Stimulated activated naive CD8-positive, alpha-beta T cell treated with anti-CD3 and anti-CD28 coated beads, Interleukin-15, Interleukin-2, amounts not matched to agents 100 U/mL and 50 U/mL, for 24 hours (primary cell): ENCODE data around the gene PSTPIP2.
"Not testable (repeated sequence)": the region's sequence is repeated elsewhere in the genome, so short reads cannot be mapped to it uniquely, and the experiment has no call there.

Source experiments
- ATAC-seq: fragments of 150-1000 bp; cut with Tn5 transposase; one replicate; pipeline ENCODE4 v1.10.0; 2021
- DNase-seq: peaks from one replicate; pipeline ENCODE4 v3.0.0; 2021

The PSTPIP2 gene

GRCh38 chr18:46071653-46072375, at the start of gene PSTPIP2:
Gene PSTPIP2, minus strand, starts transcription at chr18:46072260. Its CDS starts 72 bp downstream, at chr18:46072188.
- ATAC-seq (peak; percentile 76), DNase-seq (peak; percentile 74)

- no peak for DNase-seq
- ATAC-seq = no peak
These were observed 41.7 kb upstream of the PSTPIP2 start for GRCh38 chr18:46113751-46114150.

GRCh38 chr18:46110406-46110805, 38.3 kb upstream of the PSTPIP2 start:
- ATAC-seq (no peak), DNase-seq (no peak)

GRCh38 chr18:46109386-46109785, 37.3 kb upstream of the PSTPIP2 start:
- no peak for DNase-seq
- no peak for ATAC-seq

GRCh38 chr18:46104128-46104911, 32.3 kb upstream of the PSTPIP2 start, which contains the start of gene HAUS1:
Gene HAUS1, plus strand, starts transcription at chr18:46104385. Its CDS starts 27 bp downstream, at chr18:46104412.
- ATAC-seq = peak; percentile 93
- DNase-seq = peak; percentile 90

- no peak for ATAC-seq
These were observed 27.4 kb upstream of the PSTPIP2 start for GRCh38 chr18:46099463-46099862.

GRCh38 chr18:46098616-46098933, 26.5 kb upstream of the PSTPIP2 start:
- peak; percentile 10 for ATAC-seq
- no peak for DNase-seq

More at GRCh38 chr18:46099463-46099862, 27.4 kb upstream of the PSTPIP2 start:
- DNase-seq = no peak

- DNase-seq (peak; percentile 86), ATAC-seq (peak; percentile 90)
These were observed 25.9 kb upstream of the PSTPIP2 start, which contains the start of gene ATP5F1A for GRCh38 chr18:46097801-46098615. Gene ATP5F1A, minus strand, starts transcription at chr18:46098296. Its CDS starts 65 bp downstream, at chr18:46098231.

- no peak for ATAC-seq
- DNase-seq = no peak
These were observed 25.4 kb upstream of the PSTPIP2 start for GRCh38 chr18:46097431-46097800.

GRCh38 chr18:46096651-46097300, 24.7 kb upstream of the PSTPIP2 start:
- ATAC-seq (no peak), DNase-seq (no peak)

- no peak for DNase-seq
- no peak for ATAC-seq
These were observed 23.5 kb upstream of the PSTPIP2 start for GRCh38 chr18:46095532-46095931.

GRCh38 chr18:46088501-46088900, 16.4 kb upstream of the PSTPIP2 start:
- not testable (repeated sequence) for DNase-seq

GRCh38 chr18:46084431-46084830, 12.4 kb upstream of the PSTPIP2 start:
- no peak for ATAC-seq
- no peak for DNase-seq

More at GRCh38 chr18:46088501-46088900, 16.4 kb upstream of the PSTPIP2 start:
- not testable (repeated sequence) for ATAC-seq

GRCh38 chr18:46080156-46080555, 8.1 kb upstream of the PSTPIP2 start:
- DNase-seq (no peak), ATAC-seq (no peak)

GRCh38 chr18:46079336-46079735, 7.3 kb upstream of the PSTPIP2 start:
- no peak for DNase-seq
- no peak for ATAC-seq

- DNase-seq (peak; percentile 60), ATAC-seq (peak; percentile 55)
These were observed 1.6 kb upstream of the PSTPIP2 start for GRCh38 chr18:46073474-46074331.

- DNase-seq (no peak), ATAC-seq (no peak)
These were observed 899 bp upstream of the PSTPIP2 start for GRCh38 chr18:46072959-46073358.

- no peak for ATAC-seq
These were observed 362 bp upstream of the PSTPIP2 start for GRCh38 chr18:46072376-46072867.

GRCh38 chr18:46070815-46071652, 1.0 kb downstream of the PSTPIP2 start:
- peak; percentile 40 for DNase-seq
- ATAC-seq = peak; percentile 12

More at GRCh38 chr18:46072376-46072867, 362 bp upstream of the PSTPIP2 start:
- DNase-seq = no peak

- ATAC-seq (no peak), DNase-seq (no peak)
These were observed 1.8 kb downstream of the PSTPIP2 start for GRCh38 chr18:46070232-46070631.
